ENCODE data around the gene GLRX. TPM values are rescaled to one million over a fixed set of nuclear protein-coding genes. Genes with fewer than 3 reads are reported as not detected.

GLRX gene
- polyA plus RNA-seq, 1 experiment, result 295 TPM

- CTCF ChIA-PET, result interaction anchor here (0.7 to 9.3 kb wide), 17 partner anchors 9 to 490 kb away, joined by 3 to 176 read pairs (median 4); partner anchors contain the start of genes GLRX and RFESD
Observed at GRCh38 chr5:95847261-95847592, 24.7 kb upstream of the GLRX start.

DNA sequence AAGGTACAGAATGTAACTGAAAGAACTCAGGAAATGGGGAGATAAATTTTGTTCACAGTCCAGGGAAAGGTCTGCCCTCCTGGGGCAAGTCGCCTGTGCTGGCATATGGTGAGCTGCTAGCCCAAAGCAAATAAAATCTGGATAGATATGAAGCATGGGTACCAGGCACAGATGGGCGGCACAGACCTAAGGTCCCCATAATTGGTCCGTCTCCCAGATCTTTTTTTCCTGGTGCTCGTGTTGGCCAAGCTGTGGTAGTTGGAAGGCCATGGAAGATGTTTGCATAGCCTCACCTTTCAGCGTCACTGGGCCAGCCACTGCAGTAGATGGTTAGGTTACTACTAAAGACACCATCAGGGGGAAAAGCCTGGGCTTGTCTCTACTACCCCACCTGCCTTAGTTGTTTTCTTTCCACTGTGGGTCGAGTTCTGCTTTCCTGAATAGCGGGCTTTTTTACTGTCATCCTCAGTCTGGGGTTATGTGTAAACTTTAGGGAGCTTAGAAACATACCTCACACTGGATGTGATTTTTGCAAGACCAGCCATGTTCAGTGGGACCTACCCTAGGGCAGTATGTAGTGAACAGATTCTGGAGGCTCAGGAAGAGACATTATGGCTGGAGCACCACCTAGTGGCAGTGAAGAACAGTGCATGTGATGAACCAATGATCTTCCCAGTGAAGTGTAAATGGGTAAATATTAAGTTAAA, 24.2 kb upstream of the GLRX start:
- POLR2A ChIA-PET, result no interaction called here
- Histone ChIP-seq H3K36me3 (ENCODE audit: control insufficient read depth, insufficient read depth, low read length) (no peaks in the 10 kb centered on the region), H3K4me3 (ENCODE audit: low read depth, low read length) (no peak overlapping the region), H3K27me3 (ENCODE audit: control insufficient read depth, insufficient read depth, low read length) (no peaks in the 10 kb centered on the region)
- CTCF ChIA-PET, result interaction anchor here (0.6 to 9.3 kb wide), 31 partner anchors 9 to 887 kb away, joined by 3 to 176 read pairs (median 3); partner anchors contain the start of genes GLRX and RFESD
- DNase-seq (ENCODE audit: low read depth), result no peak
- TF ChIP-seq, protein P1, sequence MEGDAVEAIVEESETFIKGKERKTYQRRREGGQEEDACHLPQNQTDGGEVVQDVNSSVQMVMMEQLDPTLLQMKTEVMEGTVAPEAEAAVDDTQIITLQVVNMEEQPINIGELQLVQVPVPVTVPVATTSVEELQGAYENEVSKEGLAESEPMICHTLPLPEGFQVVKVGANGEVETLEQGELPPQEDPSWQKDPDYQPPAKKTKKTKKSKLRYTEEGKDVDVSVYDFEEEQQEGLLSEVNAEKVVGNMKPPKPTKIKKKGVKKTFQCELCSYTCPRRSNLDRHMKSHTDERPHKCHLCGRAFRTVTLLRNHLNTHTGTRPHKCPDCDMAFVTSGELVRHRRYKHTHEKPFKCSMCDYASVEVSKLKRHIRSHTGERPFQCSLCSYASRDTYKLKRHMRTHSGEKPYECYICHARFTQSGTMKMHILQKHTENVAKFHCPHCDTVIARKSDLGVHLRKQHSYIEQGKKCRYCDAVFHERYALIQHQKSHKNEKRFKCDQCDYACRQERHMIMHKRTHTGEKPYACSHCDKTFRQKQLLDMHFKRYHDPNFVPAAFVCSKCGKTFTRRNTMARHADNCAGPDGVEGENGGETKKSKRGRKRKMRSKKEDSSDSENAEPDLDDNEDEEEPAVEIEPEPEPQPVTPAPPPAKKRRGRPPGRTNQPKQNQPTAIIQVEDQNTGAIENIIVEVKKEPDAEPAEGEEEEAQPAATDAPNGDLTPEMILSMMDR (IDR thresholded peaks at IDR 0.05; ENCODE audit: insufficient read depth, low read depth, low read length), result peak; percentile 88

More at GRCh38 chr5:95847261-95847592, 24.7 kb upstream of the GLRX start:
- Histone ChIP-seq H3K27me3 (ENCODE audit: control insufficient read depth, insufficient read depth, low read length) (no peaks in the 10 kb centered on the region), H3K36me3 (ENCODE audit: control insufficient read depth, insufficient read depth, low read length) (no peaks in the 10 kb centered on the region), H3K4me3 (ENCODE audit: low read depth, low read length) (no peak overlapping the region)
- DNase-seq (ENCODE audit: low read depth), result no peak
- TF ChIP-seq, protein P1 (IDR thresholded peaks at IDR 0.05; ENCODE audit: insufficient read depth, low read depth, low read length), result no peak
- POLR2A ChIA-PET, result no interaction called here

- TF ChIP-seq, protein P1 (IDR thresholded peaks at IDR 0.05; ENCODE audit: insufficient read depth, low read depth, low read length), result no peak
Observed at GRCh38 chr5:95845391-95845790, 22.9 kb upstream of the GLRX start.

DNA sequence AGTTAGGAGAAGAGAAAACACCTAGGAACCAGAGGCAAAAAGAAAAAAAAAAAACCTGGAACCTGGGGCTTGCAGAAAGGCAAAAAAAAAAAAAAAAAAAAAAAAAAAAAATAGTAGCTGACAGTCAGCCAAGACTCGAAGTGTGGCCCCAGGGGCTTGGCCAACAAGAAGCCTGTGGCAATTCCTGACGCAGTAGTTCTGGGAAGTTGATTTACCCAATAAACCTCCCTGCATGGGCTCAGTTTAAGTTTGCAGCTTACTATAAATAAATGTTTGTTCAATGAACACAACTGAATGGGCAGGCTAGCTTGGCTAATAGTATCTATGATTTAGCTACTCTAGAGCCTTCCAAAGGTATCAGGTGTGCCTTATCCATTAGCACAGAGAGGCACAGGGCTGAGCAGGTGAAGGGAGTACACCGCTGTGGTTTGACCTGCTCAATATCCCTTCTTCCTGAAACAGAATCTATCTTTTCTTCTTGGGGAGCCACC, 21.3 kb upstream of the GLRX start:
- ChIA-PET POLR2A (interaction anchor here (0.6 kb wide), 1 partner anchor 408 kb away, joined by 9 read pairs; no protein-coding TSS in a partner anchor), CTCF (interaction anchor here (0.9 to 2.3 kb wide), 7 partner anchors 14 to 200 kb away, joined by 3 to 20 read pairs (median 3); no protein-coding TSS in a partner anchor)
- no peak for DNase-seq (ENCODE audit: low read depth)

More at GRCh38 chr5:95845391-95845790, 22.9 kb upstream of the GLRX start:
- CTCF ChIA-PET, result interaction anchor here (1.3 to 9.3 kb wide), 7 partner anchors 23 to 201 kb away, joined by 3 to 176 read pairs (median 4); partner anchors contain the start of genes GLRX and RFESD
- POLR2A ChIA-PET, result no interaction called here
- Histone ChIP-seq H3K4me3 (ENCODE audit: low read depth, low read length) (no peak overlapping the region), H3K27me3 (ENCODE audit: control insufficient read depth, insufficient read depth, low read length) (no peaks in the 10 kb centered on the region), H3K36me3 (ENCODE audit: control insufficient read depth, insufficient read depth, low read length) (no peaks in the 10 kb centered on the region)
- no peak for DNase-seq (ENCODE audit: low read depth)

More for the DNA sequence above, 21.3 kb upstream of the GLRX start:
- Histone ChIP-seq H3K36me3 (ENCODE audit: control insufficient read depth, insufficient read depth, low read length) (no peaks in the 10 kb centered on the region), H3K4me3 (ENCODE audit: low read depth, low read length) (no peak overlapping the region), H3K27me3 (ENCODE audit: control insufficient read depth, insufficient read depth, low read length) (no peaks in the 10 kb centered on the region)
- TF ChIP-seq, protein P1 (IDR thresholded peaks at IDR 0.05; ENCODE audit: insufficient read depth, low read depth, low read length), result no peak
